ENCODE measurements around the gene HSH2D. TPM values are rescaled to one million over a fixed set of nuclear protein-coding genes. Genes with fewer than 3 reads are reported as not detected.

Gene HSH2D
- total RNA-seq, 6 experiments from 2014 or later = 0.26 to 1.7 (median 0.48) TPM

GRCh38 chr19:16148443-16149229 lies 5.2 kb downstream of the HSH2D start:
- Histone ChIP-seq H3K4me3 (no peak overlapping the region), H3K9me3 (no peaks in the 10 kb centered on the region), H3K36me3 (no peaks in the 10 kb centered on the region), H3K27me3 (no peaks in the 10 kb centered on the region), H3K4me1 (no peaks in the 10 kb centered on the region), H3K27ac (no peak overlapping the region)
- ATAC-seq (peak in 1 of 4 donors; percentile 23), DNase-seq (no peak)
- 50% methylated on average over 3 of the region's 8 CpGs for WGBS (ENCODE audit: insufficient coverage, low coverage, low lambda C conversion rate, missing lambda C conversion rate)
- intact Hi-C loops (cut with DNase I) = no loop called here
- TF ChIP-seq, protein P1, sequence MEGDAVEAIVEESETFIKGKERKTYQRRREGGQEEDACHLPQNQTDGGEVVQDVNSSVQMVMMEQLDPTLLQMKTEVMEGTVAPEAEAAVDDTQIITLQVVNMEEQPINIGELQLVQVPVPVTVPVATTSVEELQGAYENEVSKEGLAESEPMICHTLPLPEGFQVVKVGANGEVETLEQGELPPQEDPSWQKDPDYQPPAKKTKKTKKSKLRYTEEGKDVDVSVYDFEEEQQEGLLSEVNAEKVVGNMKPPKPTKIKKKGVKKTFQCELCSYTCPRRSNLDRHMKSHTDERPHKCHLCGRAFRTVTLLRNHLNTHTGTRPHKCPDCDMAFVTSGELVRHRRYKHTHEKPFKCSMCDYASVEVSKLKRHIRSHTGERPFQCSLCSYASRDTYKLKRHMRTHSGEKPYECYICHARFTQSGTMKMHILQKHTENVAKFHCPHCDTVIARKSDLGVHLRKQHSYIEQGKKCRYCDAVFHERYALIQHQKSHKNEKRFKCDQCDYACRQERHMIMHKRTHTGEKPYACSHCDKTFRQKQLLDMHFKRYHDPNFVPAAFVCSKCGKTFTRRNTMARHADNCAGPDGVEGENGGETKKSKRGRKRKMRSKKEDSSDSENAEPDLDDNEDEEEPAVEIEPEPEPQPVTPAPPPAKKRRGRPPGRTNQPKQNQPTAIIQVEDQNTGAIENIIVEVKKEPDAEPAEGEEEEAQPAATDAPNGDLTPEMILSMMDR (IDR thresholded peaks at IDR 0.05) = no peak
- no peak for TF ChIP-seq POLR2A (IDR thresholded peaks at IDR 0.05)

DNA sequence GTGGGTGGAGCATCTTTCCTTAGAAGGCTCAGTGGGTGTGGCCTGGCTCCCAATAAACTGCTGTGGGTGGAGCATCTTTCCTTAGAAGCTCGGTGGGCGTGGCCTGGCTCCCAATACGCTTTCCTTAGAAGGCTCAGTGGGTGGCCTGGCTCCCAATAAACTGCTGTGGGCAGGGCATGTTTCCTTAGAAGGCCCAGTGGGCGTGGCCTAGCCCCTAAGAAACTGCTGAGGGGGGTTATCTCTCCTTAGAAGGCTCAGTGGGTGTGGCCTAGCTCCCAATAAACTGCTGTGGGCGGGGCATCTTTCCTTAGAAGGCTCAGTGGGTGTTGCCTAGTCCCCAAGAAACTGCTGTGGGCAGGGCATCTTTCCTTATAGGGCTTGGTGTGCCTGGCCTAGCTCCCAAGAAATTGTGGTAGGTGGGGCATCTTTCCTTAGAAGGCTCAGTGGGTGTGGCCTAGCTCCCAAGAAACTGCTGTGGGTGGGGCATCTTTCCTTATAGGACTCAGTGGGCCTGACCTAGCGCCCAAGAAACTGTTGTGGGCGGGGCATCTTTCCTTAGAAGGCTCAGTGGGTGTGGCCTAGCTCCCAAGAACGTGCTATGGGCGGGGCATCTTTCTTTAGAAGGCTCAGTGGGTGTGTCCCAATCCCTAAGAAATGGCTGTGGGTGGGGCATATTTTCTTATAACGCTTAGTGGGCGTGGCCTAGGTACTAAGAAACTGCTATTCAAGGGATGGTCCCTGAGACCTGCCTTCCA lies 10.3 kb downstream of the HSH2D start:
- DNase-seq = no peak
- 33% methylated on average over 3 of the region's 11 CpGs for WGBS (ENCODE audit: insufficient coverage, low coverage, low lambda C conversion rate, missing lambda C conversion rate)
- intact Hi-C loops (cut with DNase I) = no loop called here

GRCh38 chr19:16154557-16154956 lies 11.1 kb downstream of the HSH2D start:
- DNase-seq (no peak), ATAC-seq (no peak)
- TF ChIP-seq, protein P1 (IDR thresholded peaks at IDR 0.05) = no peak
- no peak for TF ChIP-seq POLR2A (IDR thresholded peaks at IDR 0.05)
- Histone ChIP-seq H3K4me3 (no peak overlapping the region), H3K9me3 (no peaks in the 10 kb centered on the region), H3K4me1 (no peaks in the 10 kb centered on the region), H3K27ac (no peak overlapping the region), H3K36me3 (no peaks in the 10 kb centered on the region), H3K27me3 (no peaks in the 10 kb centered on the region)
- 94% methylated on average over 5 of the region's 8 CpGs for WGBS (ENCODE audit: insufficient coverage, low coverage, low lambda C conversion rate, missing lambda C conversion rate)
- intact Hi-C loops (cut with DNase I) = no loop called here

More for the DNA sequence above, 10.3 kb downstream of the HSH2D start:
- TF ChIP-seq, protein P1 (IDR thresholded peaks at IDR 0.05) = no peak
- TF ChIP-seq POLR2A (IDR thresholded peaks at IDR 0.05) = no peak
- ATAC-seq = no peak
- Histone ChIP-seq H3K27ac (no peak overlapping the region), H3K36me3 (no peaks in the 10 kb centered on the region), H3K9me3 (no peaks in the 10 kb centered on the region), H3K27me3 (no peaks in the 10 kb centered on the region), H3K4me3 (no peak overlapping the region), H3K4me1 (no peaks in the 10 kb centered on the region)

GRCh38 chr19:16155128-16155527 lies 11.6 kb downstream of the HSH2D start:
- intact Hi-C loops (cut with DNase I) = no loop called here
- Histone ChIP-seq H3K4me1 (no peaks in the 10 kb centered on the region), H3K4me3 (no peak overlapping the region), H3K9me3 (no peaks in the 10 kb centered on the region), H3K27me3 (no peaks in the 10 kb centered on the region), H3K27ac (no peak overlapping the region), H3K36me3 (no peaks in the 10 kb centered on the region)
- ATAC-seq (no peak), DNase-seq (no peak)
- no peak for TF ChIP-seq POLR2A (IDR thresholded peaks at IDR 0.05)
- TF ChIP-seq, protein P1 (IDR thresholded peaks at IDR 0.05) = no peak
- WGBS (ENCODE audit: insufficient coverage, low coverage, low lambda C conversion rate, missing lambda C conversion rate) = 100% methylated on average over 1 of the region's 1 CpG

All from right lobe of liver (tissue), 6 donors.